B cell (primary cell): Measurements from ENCODE around the gene ITGB3.
"Not testable (repeated sequence)": the region's sequence is repeated elsewhere in the genome, so short reads cannot be mapped to it uniquely, and the experiment has no call there.

Experiments
- EZH2 ChIP-seq: IDR thresholded peaks from 2 replicates; pipeline ENCODE4 v1.6.1; 2012; ENCODE audit warnings: borderline replicate concordance, low read depth, mild to moderate bottlenecking, moderate library complexity, low read length; ENCODE audit not compliant: insufficient read depth, poor library complexity, severe bottlenecking
- TF ChIP-seq, protein P1 (sequence below): fragments of 200-600 bp; IDR thresholded peaks from one replicate; pipeline ENCODE4 v1.8.0; 2022; ENCODE audit warnings: antibody characterized with exemption, mild to moderate bottlenecking

DNA sequence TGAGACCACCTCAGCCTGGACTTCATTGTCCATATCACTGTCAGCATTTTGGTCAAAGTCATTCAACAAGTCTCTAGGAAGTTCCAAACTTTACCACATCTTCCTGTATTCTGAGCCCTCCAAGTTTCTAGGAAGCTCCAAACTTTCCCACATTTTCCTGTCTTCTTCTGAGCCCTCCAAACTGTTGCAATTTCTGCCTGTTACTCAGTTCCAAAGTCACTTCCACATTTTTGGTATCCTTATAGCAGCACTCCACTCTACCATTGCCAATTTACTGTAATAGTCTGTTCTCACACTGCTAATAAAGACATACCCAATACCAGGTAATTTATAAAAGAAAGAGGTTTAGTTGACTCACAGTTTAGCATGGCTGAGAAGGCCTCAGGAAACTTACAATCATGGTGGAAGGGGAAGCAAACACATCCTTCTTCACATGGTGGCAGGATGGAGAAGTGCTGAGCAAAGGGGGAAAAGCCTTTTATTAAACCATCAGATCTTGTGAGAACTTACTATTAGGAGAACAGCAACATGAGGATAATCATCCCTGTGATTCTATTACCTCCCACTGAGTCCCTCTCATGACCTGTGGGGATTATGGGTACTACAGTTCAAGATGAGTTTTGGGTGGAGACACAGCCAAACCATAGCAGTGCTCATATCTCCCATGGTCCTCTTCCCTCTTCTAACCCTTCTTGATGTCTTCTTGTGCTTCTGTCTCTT lies 16.1 kb downstream of the ITGB3 start:
- TF ChIP-seq, protein P1, sequence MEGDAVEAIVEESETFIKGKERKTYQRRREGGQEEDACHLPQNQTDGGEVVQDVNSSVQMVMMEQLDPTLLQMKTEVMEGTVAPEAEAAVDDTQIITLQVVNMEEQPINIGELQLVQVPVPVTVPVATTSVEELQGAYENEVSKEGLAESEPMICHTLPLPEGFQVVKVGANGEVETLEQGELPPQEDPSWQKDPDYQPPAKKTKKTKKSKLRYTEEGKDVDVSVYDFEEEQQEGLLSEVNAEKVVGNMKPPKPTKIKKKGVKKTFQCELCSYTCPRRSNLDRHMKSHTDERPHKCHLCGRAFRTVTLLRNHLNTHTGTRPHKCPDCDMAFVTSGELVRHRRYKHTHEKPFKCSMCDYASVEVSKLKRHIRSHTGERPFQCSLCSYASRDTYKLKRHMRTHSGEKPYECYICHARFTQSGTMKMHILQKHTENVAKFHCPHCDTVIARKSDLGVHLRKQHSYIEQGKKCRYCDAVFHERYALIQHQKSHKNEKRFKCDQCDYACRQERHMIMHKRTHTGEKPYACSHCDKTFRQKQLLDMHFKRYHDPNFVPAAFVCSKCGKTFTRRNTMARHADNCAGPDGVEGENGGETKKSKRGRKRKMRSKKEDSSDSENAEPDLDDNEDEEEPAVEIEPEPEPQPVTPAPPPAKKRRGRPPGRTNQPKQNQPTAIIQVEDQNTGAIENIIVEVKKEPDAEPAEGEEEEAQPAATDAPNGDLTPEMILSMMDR = not testable (repeated sequence)
- TF ChIP-seq EZH2 = not testable (repeated sequence)
